Measurements from ENCODE around the gene CEACAM21. TPM values are rescaled to one million over a fixed set of nuclear protein-coding genes. Genes with fewer than 3 reads are reported as not detected.

CEACAM21 gene
- polyA plus RNA-seq, 2 of the 4 experiments (the other 2 are of a cell fraction) = not detected

DNA sequence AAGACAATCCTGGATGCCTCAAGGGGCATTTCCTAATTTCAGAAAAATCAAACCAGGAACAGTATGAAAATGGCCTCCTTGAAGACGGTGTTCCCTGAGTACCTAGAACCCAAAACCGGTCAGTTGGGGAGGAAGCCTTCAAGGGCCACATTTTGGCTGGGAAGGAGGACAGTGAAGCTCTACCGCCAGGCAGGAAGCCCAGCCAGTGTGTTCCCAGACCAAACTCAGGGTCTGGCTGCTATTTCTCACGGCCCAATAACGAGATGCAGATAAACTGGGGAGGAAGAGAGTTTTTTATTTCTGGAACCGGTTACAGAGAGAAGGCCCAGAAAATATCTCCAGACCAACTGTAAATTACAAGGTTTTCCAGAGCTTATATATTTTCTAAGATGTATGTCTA is 24.3 kb upstream of the CEACAM21 start:
- 51% methylated on average over 6 of the region's 6 CpGs for WGBS (ENCODE audit: missing lambda C conversion rate)
- DNase-seq (ENCODE audit: low read depth in 1 of 2, low spot score in 1 of 2) (no peak), ATAC-seq (no peak), FAIRE-seq (peak; percentile 81)
- no peaks in the 10 kb centered on the region for H3K4me1 ChIP-seq
- H3K4me3 ChIP-seq = no peak overlapping the region
- H3K9me3 ChIP-seq = no peaks in the 10 kb centered on the region
- no peak overlapping the region for H3K27ac ChIP-seq
- H3K4me2 ChIP-seq = no peak overlapping the region
- TF ChIP-seq EHF (CRISPR knock-in tag; IDR thresholded peaks at IDR 0.05) (no peak), EP300 (IDR thresholded peaks at IDR 0.05) (no peak), HOXB5 (CRISPR knock-in tag; IDR thresholded peaks at IDR 0.05) (no peak), HMGXB4 (CRISPR knock-in tag; IDR thresholded peaks at IDR 0.05; ENCODE audit: borderline replicate concordance) (no peak), HEYL (CRISPR knock-in tag; IDR thresholded peaks at IDR 0.05) (no peak), MAFK (IDR thresholded peaks at IDR 0.05; ENCODE audit: partially characterized antibody) (no peak), CHD2 (IDR thresholded peaks at IDR 0.05; ENCODE audit: low read length, partially characterized antibody) (no peak), SREBF2 (IDR thresholded peaks at IDR 0.05) (no peak), ESRRA (IDR thresholded peaks at IDR 0.05; ENCODE audit: borderline replicate concordance, low read length) (no peak), E2F6 (IDR thresholded peaks at IDR 0.05; ENCODE audit: borderline replicate concordance, low read depth) (no peak), JUN (IDR thresholded peaks at IDR 0.05) (no peak), NFE2L2 (conservative IDR thresholded peaks at IDR 0.05; ENCODE audit: low read length) (no peak), SMC3 (IDR thresholded peaks at IDR 0.05) (no peak), MAZ (IDR thresholded peaks at IDR 0.05; ENCODE audit: borderline replicate concordance, low read depth, low read length) (no peak)
- TF ChIP-seq, protein P1, sequence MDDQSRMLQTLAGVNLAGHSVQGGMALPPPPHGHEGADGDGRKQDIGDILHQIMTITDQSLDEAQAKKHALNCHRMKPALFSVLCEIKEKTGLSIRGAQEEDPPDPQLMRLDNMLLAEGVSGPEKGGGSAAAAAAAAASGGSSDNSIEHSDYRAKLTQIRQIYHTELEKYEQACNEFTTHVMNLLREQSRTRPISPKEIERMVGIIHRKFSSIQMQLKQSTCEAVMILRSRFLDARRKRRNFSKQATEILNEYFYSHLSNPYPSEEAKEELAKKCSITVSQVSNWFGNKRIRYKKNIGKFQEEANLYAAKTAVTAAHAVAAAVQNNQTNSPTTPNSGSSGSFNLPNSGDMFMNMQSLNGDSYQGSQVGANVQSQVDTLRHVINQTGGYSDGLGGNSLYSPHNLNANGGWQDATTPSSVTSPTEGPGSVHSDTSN (IDR thresholded peaks at IDR 0.05) = no peak
- TF ChIP-seq, protein P2, sequence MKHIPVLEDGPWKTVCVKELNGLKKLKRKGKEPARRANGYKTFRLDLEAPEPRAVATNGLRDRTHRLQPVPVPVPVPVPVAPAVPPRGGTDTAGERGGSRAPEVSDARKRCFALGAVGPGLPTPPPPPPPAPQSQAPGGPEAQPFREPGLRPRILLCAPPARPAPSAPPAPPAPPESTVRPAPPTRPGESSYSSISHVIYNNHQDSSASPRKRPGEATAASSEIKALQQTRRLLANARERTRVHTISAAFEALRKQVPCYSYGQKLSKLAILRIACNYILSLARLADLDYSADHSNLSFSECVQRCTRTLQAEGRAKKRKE (CRISPR knock-in tag; IDR thresholded peaks at IDR 0.05; ENCODE audit: low read depth) = no peak
- TF ChIP-seq, protein P3, sequence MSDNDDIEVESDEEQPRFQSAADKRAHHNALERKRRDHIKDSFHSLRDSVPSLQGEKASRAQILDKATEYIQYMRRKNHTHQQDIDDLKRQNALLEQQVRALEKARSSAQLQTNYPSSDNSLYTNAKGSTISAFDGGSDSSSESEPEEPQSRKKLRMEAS (IDR thresholded peaks at IDR 0.05) = no peak
- CTCF ChIA-PET = interaction anchor here (4.3 to 43.4 kb wide), 3 partner anchors 11 to 100 kb away, joined by 72 to 1358 read pairs (median 1153); partner anchors contain the start of gene CEACAM21
- POLR2A ChIA-PET = no interaction called here

- no peaks in the 10 kb centered on the region for H3K9me3 ChIP-seq
- 51% methylated on average over 6 of the region's 6 CpGs for WGBS (ENCODE audit: missing lambda C conversion rate)
- no peak overlapping the region for H3K4me3 ChIP-seq
- H3K4me2 ChIP-seq = no peak overlapping the region
- FAIRE-seq (peak; percentile 65), ATAC-seq (no peak), DNase-seq (ENCODE audit: low read depth in 1 of 2, low spot score in 1 of 2) (no peak)
- H3K4me1 ChIP-seq = no peaks in the 10 kb centered on the region
- ChIA-PET POLR2A (no interaction called here), CTCF (interaction anchor here (1.8 to 43.4 kb wide), 4 partner anchors 10 to 101 kb away, joined by 6 to 1358 read pairs (median 612); partner anchors contain the start of gene CEACAM21)
- TF ChIP-seq HMGXB4 (CRISPR knock-in tag; IDR thresholded peaks at IDR 0.05; ENCODE audit: borderline replicate concordance) (no peak), MAZ (IDR thresholded peaks at IDR 0.05; ENCODE audit: borderline replicate concordance, low read depth, low read length) (no peak), ESRRA (IDR thresholded peaks at IDR 0.05; ENCODE audit: borderline replicate concordance, low read length) (no peak), HOXA7 (CRISPR knock-in tag; IDR thresholded peaks at IDR 0.05) (no peak), KDM5A (IDR thresholded peaks at IDR 0.05) (no peak)
- H3K27ac ChIP-seq = no peak overlapping the region
These were observed 23.4 kb upstream of the CEACAM21 start for GRCh38 chr19:41552558-41552957.

All from A549 (cell line).